PC-9 (cell line): ENCODE data around the gene FAM53A.

Source experiments
- CTCF ChIP-seq: fragments of 200-600 bp; sonication (generic); conservative IDR thresholded peaks from 2 replicates; pipeline ENCODE4 v1.6.1; 2017; ENCODE audit warnings: mixed run types, antibody characterized with exemption, mild to moderate bottlenecking, moderate library complexity
- EZH2 ChIP-seq: fragments of 200-600 bp; sonication (generic); IDR thresholded peaks from 2 replicates; pipeline ENCODE4 v1.8.0; 2017; ENCODE audit warnings: antibody characterized with exemption, low read depth

GRCh38 chr4:1635464-1635863 lies 48.6 kb downstream of the FAM53A start:
- TF ChIP-seq CTCF (no peak), EZH2 (no peak)
